ENCODE data around the gene PCP4. TPM values are rescaled to one million over a fixed set of nuclear protein-coding genes. Genes with fewer than 3 reads are reported as not detected.

The PCP4 gene
- total RNA-seq, 4 donors from 2014 or later: 1.3 to 12.4 (median 1.7) TPM

Other genes starting within 250 kb of the PCP4 start
- 1 to 10 TPM in 1 of 4 donors, under 1 TPM in 1, not detected in 2; 0.95 to 1.0 TPM for gene IGSF5, start 122.3 kb upstream of the PCP4 start, total RNA-seq